ENCODE data around the gene FUT2. TPM values are rescaled to one million over a fixed set of nuclear protein-coding genes. Genes with fewer than 3 reads are reported as not detected.
A peak's percentile ranks its signal among the peaks of the same experiment; 100 is the strongest.

The FUT2 gene
- total and polyA plus RNA-seq, 2 of the 13 experiments (the other 11 are each of a cell fraction or from before 2014, with no cell fraction given) = 0.07 TPM; not detected in 1

DNA sequence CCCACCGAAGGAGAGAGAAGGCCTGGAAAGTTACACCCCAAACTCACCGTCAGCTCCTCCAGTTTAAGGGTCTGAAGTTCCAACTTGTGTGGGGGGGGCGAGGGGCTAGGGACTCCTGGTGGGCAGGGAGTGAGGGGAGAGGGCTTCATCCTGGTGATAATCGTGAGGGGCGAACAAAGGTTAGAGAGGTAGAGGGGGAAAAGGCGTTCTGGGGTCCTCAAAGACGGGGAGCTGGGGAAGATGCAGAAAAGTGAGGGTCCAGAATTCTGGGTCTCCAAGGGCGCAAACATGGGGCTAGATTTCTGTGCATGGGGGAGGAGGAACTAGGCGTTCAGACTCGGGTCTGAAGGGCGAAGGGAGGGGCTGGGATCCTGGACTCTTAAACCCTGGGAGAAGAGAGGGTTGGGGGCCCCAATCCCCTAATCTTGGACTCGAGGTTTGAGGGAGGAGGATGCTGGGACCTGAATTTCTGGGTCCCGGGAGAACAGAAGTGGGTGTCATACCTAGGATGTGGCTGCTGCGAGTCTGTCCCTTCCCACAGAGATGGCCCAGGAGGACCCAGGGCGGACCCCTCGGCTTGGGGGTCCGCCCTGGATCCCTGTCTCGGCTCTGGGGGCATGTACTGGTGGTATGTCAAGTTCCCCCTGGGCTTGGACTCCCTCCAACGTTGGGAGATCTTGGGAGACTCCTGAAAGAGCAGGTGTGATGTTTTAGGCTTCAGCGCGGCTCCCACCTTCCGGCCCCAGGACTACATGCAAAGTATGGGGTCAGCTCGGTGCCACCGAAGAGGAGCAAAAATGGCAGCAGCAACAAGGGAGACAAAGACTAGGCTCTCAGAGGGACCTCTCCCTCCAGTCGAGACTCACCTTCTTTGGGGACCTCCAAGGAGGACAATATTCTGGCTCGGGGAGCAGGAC is 19.2 kb downstream of the FUT2 start (continued):
- TF ChIP-seq SRSF1 (optimal IDR thresholded peaks at IDR 0.05; ENCODE audit: low read depth, low read length) (no peak), ZBTB20 (CRISPR knock-in tag; IDR thresholded peaks at IDR 0.05; ENCODE audit: borderline replicate concordance, low read depth) (0 out of 2 replicates have a peak, but pooled peaks have one; percentile 26), ZNF605 (CRISPR knock-in tag; IDR thresholded peaks at IDR 0.05) (no peak), MEIS2 (CRISPR knock-in tag; IDR thresholded peaks at IDR 0.05) (no peak), ZNF451 (CRISPR knock-in tag; IDR thresholded peaks at IDR 0.05) (0 out of 2 replicates have a peak, but pooled peaks have one; percentile 33), ZNF207 (IDR thresholded peaks at IDR 0.05; ENCODE audit: borderline replicate concordance) (no peak), MAZ (IDR thresholded peaks at IDR 0.05; ENCODE audit: borderline replicate concordance, low read depth, low read length) (no peak), MAZ (CRISPR knock-in tag; IDR thresholded peaks at IDR 0.05; ENCODE audit: low read depth) (peak; percentile 24; the same call in 1 of the 2 replicates), ZMAT3 (CRISPR knock-in tag; conservative IDR thresholded peaks at IDR 0.05) (0 out of 2 replicates have a peak, but pooled peaks have one; percentile 22), PHF21A (CRISPR knock-in tag; IDR thresholded peaks at IDR 0.05) (0 out of 2 replicates have a peak, but pooled peaks have one; percentile 0), ATF7-NPFF (CRISPR knock-in tag; IDR thresholded peaks at IDR 0.05; ENCODE audit: low read depth) (no peak), ZZZ3 (CRISPR knock-in tag; IDR thresholded peaks at IDR 0.05; ENCODE audit: borderline replicate concordance) (0 out of 2 replicates have a peak, but pooled peaks have one; percentile 48), ZNF703 (CRISPR knock-in tag; IDR thresholded peaks at IDR 0.05; ENCODE audit: borderline replicate concordance) (no peak), SPEN (CRISPR knock-in tag; IDR thresholded peaks at IDR 0.05; ENCODE audit: low read depth) (peak; percentile 4; the same call in 1 of the 2 replicates), HES4 (CRISPR knock-in tag; IDR thresholded peaks at IDR 0.05; ENCODE audit: borderline replicate concordance) (peak; percentile 27; the same call in 1 of the 2 replicates), ASH2L (IDR thresholded peaks at IDR 0.05; ENCODE audit: insufficient read length, low read depth, low read length) (peak; percentile 25), ZNF878 (CRISPR knock-in tag; IDR thresholded peaks at IDR 0.05) (no peak), ZNF138 (CRISPR knock-in tag; IDR thresholded peaks at IDR 0.05; ENCODE audit: low read depth) (0 out of 2 replicates have a peak, but pooled peaks have one; percentile 36)
- TF ChIP-seq, protein P1, sequence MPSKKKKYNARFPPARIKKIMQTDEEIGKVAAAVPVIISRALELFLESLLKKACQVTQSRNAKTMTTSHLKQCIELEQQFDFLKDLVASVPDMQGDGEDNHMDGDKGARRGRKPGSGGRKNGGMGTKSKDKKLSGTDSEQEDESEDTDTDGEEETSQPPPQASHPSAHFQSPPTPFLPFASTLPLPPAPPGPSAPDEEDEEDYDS (CRISPR knock-in tag; IDR thresholded peaks at IDR 0.05) = peak; percentile 28; the same call in 1 of the 2 replicates
- TF ChIP-seq, protein P2, sequence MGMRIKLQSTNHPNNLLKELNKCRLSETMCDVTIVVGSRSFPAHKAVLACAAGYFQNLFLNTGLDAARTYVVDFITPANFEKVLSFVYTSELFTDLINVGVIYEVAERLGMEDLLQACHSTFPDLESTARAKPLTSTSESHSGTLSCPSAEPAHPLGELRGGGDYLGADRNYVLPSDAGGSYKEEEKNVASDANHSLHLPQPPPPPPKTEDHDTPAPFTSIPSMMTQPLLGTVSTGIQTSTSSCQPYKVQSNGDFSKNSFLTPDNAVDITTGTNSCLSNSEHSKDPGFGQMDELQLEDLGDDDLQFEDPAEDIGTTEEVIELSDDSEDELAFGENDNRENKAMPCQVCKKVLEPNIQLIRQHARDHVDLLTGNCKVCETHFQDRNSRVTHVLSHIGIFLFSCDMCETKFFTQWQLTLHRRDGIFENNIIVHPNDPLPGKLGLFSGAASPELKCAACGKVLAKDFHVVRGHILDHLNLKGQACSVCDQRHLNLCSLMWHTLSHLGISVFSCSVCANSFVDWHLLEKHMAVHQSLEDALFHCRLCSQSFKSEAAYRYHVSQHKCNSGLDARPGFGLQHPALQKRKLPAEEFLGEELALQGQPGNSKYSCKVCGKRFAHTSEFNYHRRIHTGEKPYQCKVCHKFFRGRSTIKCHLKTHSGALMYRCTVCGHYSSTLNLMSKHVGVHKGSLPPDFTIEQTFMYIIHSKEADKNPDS (CRISPR knock-in tag; IDR thresholded peaks at IDR 0.05) = 0 out of 2 replicates have a peak, but pooled peaks have one; percentile 27
- TF ChIP-seq, protein P3, sequence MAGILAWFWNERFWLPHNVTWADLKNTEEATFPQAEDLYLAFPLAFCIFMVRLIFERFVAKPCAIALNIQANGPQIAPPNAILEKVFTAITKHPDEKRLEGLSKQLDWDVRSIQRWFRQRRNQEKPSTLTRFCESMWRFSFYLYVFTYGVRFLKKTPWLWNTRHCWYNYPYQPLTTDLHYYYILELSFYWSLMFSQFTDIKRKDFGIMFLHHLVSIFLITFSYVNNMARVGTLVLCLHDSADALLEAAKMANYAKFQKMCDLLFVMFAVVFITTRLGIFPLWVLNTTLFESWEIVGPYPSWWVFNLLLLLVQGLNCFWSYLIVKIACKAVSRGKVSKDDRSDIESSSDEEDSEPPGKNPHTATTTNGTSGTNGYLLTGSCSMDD (CRISPR knock-in tag; IDR thresholded peaks at IDR 0.05) = no peak
- TF ChIP-seq, protein P4, sequence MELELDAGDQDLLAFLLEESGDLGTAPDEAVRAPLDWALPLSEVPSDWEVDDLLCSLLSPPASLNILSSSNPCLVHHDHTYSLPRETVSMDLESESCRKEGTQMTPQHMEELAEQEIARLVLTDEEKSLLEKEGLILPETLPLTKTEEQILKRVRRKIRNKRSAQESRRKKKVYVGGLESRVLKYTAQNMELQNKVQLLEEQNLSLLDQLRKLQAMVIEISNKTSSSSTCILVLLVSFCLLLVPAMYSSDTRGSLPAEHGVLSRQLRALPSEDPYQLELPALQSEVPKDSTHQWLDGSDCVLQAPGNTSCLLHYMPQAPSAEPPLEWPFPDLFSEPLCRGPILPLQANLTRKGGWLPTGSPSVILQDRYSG (CRISPR knock-in tag; IDR thresholded peaks at IDR 0.05) = no peak
- TF ChIP-seq, protein P5, sequence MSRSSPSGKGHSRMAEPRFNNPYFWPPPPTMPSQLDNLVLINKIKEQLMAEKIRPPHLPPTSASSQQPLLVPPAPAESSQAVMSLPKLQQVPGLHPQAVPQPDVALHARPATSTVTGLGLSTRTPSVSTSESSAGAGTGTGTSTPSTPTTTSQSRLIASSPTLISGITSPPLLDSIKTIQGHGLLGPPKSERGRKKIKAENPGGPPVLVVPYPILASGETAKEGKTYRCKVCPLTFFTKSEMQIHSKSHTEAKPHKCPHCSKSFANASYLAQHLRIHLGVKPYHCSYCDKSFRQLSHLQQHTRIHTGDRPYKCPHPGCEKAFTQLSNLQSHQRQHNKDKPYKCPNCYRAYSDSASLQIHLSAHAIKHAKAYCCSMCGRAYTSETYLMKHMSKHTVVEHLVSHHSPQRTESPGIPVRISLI (CRISPR knock-in tag; IDR thresholded peaks at IDR 0.05; ENCODE audit: borderline replicate concordance) = no peak
